B cell (primary cell): ENCODE data around the gene CYS1.

Experiments
- CTCF ChIP-seq: fragments of 200-600 bp; IDR thresholded peaks from one replicate; pipeline ENCODE4 v1.8.0; 2022; ENCODE audit warnings: antibody characterized with exemption, mild to moderate bottlenecking
- EZH2 ChIP-seq: IDR thresholded peaks from 2 replicates; pipeline ENCODE4 v1.6.1; 2012; ENCODE audit warnings: borderline replicate concordance, low read depth, mild to moderate bottlenecking, moderate library complexity, low read length; ENCODE audit not compliant: insufficient read depth, poor library complexity, severe bottlenecking

DNA sequence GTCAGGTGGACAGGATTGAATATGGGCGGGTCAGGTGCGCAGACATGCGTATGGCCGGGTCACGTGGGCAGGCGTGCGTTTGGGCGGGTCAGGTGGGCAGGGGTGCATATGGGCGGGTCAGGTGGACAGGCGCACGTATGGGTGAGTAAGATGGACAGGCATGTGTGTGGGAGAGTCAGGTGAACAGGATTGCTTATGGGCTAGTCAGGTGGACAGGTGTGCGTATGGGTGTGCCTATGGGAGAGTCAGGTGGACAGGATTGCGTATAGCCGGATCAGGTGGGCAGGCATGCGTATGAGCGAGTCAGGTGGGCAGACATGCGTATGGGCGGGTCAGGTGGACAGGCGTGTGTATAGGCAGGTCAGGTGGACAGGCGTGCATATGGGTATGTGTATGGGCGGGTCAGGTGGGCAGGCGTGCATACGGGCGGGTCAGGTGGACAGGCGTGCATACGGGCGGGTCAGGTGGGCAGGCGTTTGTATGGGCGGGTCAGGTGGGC lies 67.2 kb downstream of the CYS1 start:
- no peak for TF ChIP-seq CTCF
- TF ChIP-seq EZH2: no peak
